SU-DHL-6 (cell line): ENCODE results near the gene TFDP2.

Source experiments
- CTCF ChIP-seq: fragments of 200-600 bp; sonication (generic); IDR thresholded peaks from one replicate; pipeline ENCODE4 v1.5.1; 2017; ENCODE audit warnings: antibody characterized with exemption, mild to moderate bottlenecking, low read length, moderate library complexity; ENCODE audit not compliant: insufficient read depth, poor library complexity, severe bottlenecking
- EZH2phosphoT487 ChIP-seq: fragments of 200-600 bp; sonication (generic), shearing (Covaris generic); conservative IDR thresholded peaks from 2 replicates; pipeline ENCODE4 v1.6.1; 2018; ENCODE audit warnings: mild to moderate bottlenecking, antibody characterized with exemption, low read length, moderate library complexity, mixed read lengths

- TF ChIP-seq CTCF (no peak), EZH2phosphoT487 (no peak)
Observed at GRCh38 chr3:142040941-142041491, 108.3 kb downstream of the TFDP2 start.
